ENCODE data around the gene C16orf54.
"Not testable (repeated sequence)": the region's sequence is repeated elsewhere in the genome, so short reads cannot be mapped to it uniquely, and the experiment has no call there.

The C16orf54 gene

DNA sequence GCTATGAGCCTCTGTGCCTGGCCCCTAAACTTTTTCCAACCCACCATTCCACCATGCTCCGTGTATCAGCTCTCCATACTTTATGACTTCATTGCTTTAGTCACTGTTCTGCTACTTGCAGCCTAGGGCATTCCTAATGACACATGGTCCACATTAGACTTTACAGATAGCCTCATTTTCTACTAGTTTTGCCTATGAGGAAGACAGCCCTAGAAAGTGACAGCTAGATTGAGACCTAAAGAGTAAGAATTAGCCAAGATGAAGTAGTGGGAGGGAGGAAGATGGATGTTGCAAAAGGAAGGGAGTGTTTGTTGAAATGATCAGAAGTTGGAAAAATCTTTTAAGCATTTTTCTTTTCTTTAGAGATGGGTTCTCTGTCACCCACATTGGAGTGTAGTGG lies 11.0 kb downstream of the C16orf54 start:
- H3K4me3 ChIP-seq (ENCODE audit: low read depth, low read length), result no peak overlapping the region
- TF ChIP-seq, protein P1, sequence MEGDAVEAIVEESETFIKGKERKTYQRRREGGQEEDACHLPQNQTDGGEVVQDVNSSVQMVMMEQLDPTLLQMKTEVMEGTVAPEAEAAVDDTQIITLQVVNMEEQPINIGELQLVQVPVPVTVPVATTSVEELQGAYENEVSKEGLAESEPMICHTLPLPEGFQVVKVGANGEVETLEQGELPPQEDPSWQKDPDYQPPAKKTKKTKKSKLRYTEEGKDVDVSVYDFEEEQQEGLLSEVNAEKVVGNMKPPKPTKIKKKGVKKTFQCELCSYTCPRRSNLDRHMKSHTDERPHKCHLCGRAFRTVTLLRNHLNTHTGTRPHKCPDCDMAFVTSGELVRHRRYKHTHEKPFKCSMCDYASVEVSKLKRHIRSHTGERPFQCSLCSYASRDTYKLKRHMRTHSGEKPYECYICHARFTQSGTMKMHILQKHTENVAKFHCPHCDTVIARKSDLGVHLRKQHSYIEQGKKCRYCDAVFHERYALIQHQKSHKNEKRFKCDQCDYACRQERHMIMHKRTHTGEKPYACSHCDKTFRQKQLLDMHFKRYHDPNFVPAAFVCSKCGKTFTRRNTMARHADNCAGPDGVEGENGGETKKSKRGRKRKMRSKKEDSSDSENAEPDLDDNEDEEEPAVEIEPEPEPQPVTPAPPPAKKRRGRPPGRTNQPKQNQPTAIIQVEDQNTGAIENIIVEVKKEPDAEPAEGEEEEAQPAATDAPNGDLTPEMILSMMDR (IDR thresholded peaks at IDR 0.05; ENCODE audit: borderline replicate concordance, insufficient read depth, low read depth, low read length), result no peak

DNA sequence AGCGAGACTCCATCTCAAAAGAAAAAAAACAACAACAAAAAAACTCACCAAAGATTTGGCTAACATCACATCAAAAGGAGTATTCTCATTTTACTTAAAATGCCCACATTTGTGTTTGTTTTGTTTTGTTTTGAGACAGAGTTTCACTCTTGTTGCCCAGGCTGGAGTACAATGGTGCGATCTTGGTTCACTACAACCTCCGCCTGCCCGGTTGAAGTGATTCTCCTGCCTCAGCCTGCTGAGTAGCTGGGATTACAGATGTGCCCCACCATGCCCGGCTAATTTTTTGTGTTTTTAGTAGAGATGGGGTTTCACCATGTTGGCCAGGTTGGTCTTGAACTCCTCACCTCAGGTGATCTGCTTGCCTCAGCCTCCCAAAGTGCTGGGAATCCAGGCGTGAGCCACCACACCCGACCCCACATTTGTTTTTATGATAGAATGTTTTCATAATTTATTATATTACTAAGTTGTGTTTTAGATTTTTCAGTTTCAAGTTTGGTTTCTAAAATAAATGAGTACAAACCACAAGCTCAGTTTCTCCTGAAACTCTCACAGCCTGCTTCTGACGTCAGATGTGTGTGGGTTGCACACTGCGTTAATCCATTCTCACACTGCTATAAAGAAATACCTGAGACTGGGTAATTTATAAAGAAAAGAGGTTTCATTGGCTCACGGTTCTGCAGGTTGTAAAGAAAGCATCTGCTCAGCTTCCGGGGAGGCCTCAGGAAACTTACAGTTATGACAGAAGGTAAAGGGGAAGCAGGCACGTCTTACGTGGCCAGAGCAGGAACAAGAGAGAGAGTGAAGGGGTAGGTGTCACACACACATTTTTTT lies 13.8 kb downstream of the C16orf54 start:
- not testable (repeated sequence) for H3K4me3 ChIP-seq (ENCODE audit: low read depth, low read length)

DNA sequence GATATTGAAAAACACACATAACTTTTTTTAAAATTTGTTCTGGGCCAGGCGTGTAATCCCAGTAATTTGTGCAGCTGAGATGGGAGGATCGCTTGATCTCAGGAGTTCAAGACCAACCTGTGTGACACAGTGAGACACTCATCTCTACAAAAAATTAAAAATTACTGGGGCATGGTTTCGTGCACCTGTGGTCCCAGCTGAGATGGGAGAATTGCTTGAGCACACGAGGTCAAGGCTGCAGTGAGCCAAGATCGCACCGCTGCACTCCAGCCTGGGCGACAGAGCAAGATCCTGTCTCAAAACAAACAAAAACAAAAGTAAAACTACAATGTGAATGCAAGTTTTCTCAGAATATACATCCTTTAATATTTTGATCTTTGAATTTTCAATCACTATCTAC lies 15.1 kb downstream of the C16orf54 start:
- TF ChIP-seq, protein P1 (IDR thresholded peaks at IDR 0.05; ENCODE audit: borderline replicate concordance, insufficient read depth, low read depth, low read length), result no peak
- no peak overlapping the region for H3K4me3 ChIP-seq (ENCODE audit: low read depth, low read length)

DNA sequence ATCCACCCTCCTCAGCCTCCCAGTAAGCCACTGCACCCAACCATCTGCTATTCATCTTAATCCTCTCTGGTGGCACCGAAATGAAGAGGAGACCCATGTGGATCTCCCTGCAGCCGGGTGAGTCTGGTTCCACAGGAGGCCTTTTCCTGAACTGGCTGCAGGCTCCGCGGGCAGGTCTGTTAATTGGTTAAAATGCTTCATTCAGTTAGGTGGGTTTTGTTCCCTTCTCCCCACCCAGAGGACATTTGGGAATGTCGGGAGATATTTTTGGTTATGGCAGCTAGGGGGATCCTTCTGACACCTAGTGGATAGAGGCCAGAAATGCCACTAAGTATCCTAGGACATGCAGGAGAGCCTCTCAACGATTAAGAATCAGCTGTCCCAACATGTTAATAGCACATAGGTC lies 16.7 kb downstream of the C16orf54 start:
- no peak overlapping the region for H3K4me3 ChIP-seq (ENCODE audit: low read depth, low read length)
- TF ChIP-seq, protein P1 (IDR thresholded peaks at IDR 0.05; ENCODE audit: borderline replicate concordance, insufficient read depth, low read depth, low read length), result peak; percentile 55; the same call in 1 of the 2 replicates

DNA sequence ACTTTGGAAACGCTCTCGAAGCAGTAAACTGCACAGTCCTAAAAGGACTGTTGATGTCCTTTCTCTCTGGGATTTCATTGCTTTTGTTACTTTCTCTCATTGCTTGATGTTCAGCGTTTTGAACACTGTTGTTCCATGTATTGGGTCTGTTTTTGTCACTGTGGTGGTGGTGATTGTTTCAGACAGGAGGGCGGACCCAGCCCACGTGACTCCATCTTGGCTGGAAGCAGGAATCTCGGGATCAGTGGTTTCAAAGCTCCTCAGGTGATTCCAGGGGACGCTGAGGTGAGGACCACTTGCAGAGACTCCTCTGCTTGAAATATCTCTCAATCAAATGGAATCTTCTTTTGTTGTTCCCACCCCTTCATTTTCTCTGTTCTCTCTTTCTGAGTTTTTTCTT lies 18.3 kb downstream of the C16orf54 start:
- TF ChIP-seq, protein P1 (IDR thresholded peaks at IDR 0.05; ENCODE audit: borderline replicate concordance, insufficient read depth, low read depth, low read length), result no peak
- H3K4me3 ChIP-seq (ENCODE audit: low read depth, low read length), result no peak overlapping the region

DNA sequence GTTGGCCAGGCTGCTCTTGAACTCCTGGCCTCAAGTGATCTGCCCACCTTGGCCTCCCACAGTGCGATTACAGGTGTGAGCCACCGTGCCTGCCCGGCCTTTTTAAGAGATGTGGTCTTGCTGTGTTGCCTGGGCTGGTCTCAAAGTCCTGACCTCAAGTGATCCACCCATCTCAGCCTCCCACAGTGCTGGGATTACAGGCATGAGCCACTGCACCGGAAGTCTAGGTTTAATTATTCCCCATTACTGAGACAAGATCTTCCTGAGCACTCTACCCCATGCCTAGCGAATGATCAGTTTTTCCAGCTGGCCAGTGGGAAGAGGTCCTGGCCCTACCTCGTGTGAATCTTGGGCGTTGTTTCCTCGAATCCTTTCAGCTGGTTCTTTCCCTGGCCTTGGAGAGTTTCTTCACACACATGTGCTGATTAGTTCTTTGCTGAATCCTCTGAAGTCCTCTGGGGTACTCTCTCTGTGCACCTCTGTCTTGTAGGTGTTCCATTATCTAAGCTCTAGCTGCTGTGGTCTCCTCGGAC lies 18.9 kb downstream of the C16orf54 start:
- no peak overlapping the region for H3K4me3 ChIP-seq (ENCODE audit: low read depth, low read length)
- TF ChIP-seq, protein P1 (IDR thresholded peaks at IDR 0.05; ENCODE audit: borderline replicate concordance, insufficient read depth, low read depth, low read length), result no peak

DNA sequence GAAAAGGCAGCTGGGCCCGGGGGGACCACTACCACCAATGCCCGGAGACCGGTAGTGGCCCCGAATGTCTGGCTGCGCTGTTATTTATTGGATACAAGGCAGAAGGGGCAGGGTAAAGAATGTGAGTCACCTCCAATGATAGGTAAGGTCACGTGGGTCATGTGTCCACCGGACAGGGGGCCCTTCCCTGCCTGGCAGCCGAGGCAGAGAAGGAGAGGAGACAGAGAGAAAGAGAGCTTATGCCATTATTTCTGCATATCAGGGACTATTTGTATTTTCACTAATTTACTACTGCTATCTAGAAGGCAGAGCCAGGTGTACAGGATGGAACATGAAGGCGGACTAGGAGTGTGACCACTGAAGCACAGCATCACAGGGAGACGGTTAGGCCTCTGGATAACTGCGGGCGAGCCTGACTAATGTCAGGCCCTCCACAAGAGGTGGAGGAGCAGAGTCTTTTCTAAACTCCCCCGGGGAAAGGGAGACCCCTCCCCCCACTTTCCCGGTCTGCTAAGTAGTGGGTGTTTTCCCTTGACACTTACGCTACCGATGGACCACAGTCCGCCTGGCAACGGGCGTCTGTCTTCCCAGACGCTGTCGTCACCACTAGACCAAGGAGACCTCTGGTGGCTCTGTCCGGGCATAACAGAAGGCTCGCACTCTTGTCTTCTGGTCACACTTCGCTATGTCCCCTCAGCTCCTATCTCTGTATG lies 24.5 kb downstream of the C16orf54 start:
- TF ChIP-seq, protein P1 (IDR thresholded peaks at IDR 0.05; ENCODE audit: borderline replicate concordance, insufficient read depth, low read depth, low read length), result peak; percentile 71
- H3K4me3 ChIP-seq (ENCODE audit: low read depth, low read length), result not testable (repeated sequence)
